Astrocyte (in vitro differentiated cells and primary cell): Measurements from ENCODE around the gene TMC4. TPM values are rescaled to one million over a fixed set of nuclear protein-coding genes. Genes with fewer than 3 reads are reported as not detected.

ENCODE experiments used
- DNase-seq: peaks from one replicate; pipeline ENCODE4 v3.0.0-alpha.2; 2010; ENCODE audit warnings: low read depth
- FAIRE-seq: peaks from 2 replicates; lab custom pipeline; 2011; peaks lifted over from hg19 to GRCh38; lab: Jason Lieb, UNC
- H2AFZ ChIP-seq: 2 replicates; pipeline ENCODE4 v1.6.0; 2012; ENCODE audit warnings: low read depth, low read length, inconsistent platforms
- H3K27ac ChIP-seq: 2 replicates; pipeline ENCODE4 v1.5.1; 2011; ENCODE audit warnings: low read depth, low read length, inconsistent platforms
- H3K27me3 ChIP-seq: 2 replicates; pipeline ENCODE4 v1.6.0; 2011; ENCODE audit warnings: low read length, inconsistent platforms; ENCODE audit not compliant: insufficient read depth
- H3K36me3 ChIP-seq: 2 replicates; pipeline ENCODE4 v1.5.1; 2011; ENCODE audit warnings: low read length, inconsistent platforms; ENCODE audit not compliant: insufficient read depth
- H3K4me1 ChIP-seq: 2 replicates; pipeline ENCODE4 v1.5.1; 2011; ENCODE audit warnings: low read length, inconsistent platforms; ENCODE audit not compliant: insufficient read depth
- H3K4me2 ChIP-seq: 2 replicates; pipeline ENCODE4 v1.6.0; 2012; ENCODE audit warnings: low read length, inconsistent platforms
- H3K4me3 ChIP-seq: 2 replicates; pipeline ENCODE4 v1.5.1; 2011; ENCODE audit warnings: low read depth, mild to moderate bottlenecking, low read length, inconsistent platforms; ENCODE audit not compliant: insufficient read depth
- H3K79me2 ChIP-seq: 2 replicates; pipeline ENCODE4 v1.6.0; 2012; ENCODE audit warnings: mild to moderate bottlenecking, low read length, inconsistent platforms; ENCODE audit not compliant: insufficient read depth
- H3K9ac ChIP-seq: 2 replicates; pipeline ENCODE4 v1.6.0; 2012; ENCODE audit warnings: mild to moderate bottlenecking, low read length, inconsistent platforms
- H3K9me3 ChIP-seq: 2 replicates; pipeline ENCODE4 v1.5.1; 2012; ENCODE audit warnings: low read depth, mild to moderate bottlenecking, low read length, inconsistent platforms; ENCODE audit not compliant: insufficient read depth
- H4K20me1 ChIP-seq: 2 replicates; pipeline ENCODE4 v1.6.0; 2012; ENCODE audit warnings: low read length, inconsistent platforms; ENCODE audit not compliant: insufficient read depth
- H3K27ac Mint-ChIP-seq: one replicate; pipeline ENCODE4 v1.8.0; 2021; ENCODE audit warnings: mild to moderate bottlenecking, mixed read lengths; ENCODE audit not compliant: unreplicated experiment
- H3K27me3 Mint-ChIP-seq: one replicate; pipeline ENCODE4 v1.8.0; 2021; ENCODE audit warnings: low read depth, mixed read lengths; ENCODE audit not compliant: unreplicated experiment
- H3K36me3 Mint-ChIP-seq: one replicate; pipeline ENCODE4 v1.8.0; 2021; ENCODE audit warnings: low read depth, mixed read lengths; ENCODE audit not compliant: unreplicated experiment
- H3K4me1 Mint-ChIP-seq: one replicate; pipeline ENCODE4 v1.8.0; 2021; ENCODE audit warnings: low read depth, mixed read lengths; ENCODE audit not compliant: unreplicated experiment
- H3K4me3 Mint-ChIP-seq: one replicate; pipeline ENCODE4 v1.8.0; 2021; ENCODE audit warnings: mild to moderate bottlenecking, moderate library complexity, mixed read lengths; ENCODE audit not compliant: unreplicated experiment
- H3K9me3 Mint-ChIP-seq: one replicate; pipeline ENCODE4 v1.8.0; 2021; ENCODE audit warnings: mild to moderate bottlenecking, mixed read lengths; ENCODE audit not compliant: unreplicated experiment
- CTCF ChIP-seq: IDR thresholded peaks from 2 replicates; pipeline ENCODE4 v1.5.1; 2011; ENCODE audit warnings: low read depth, mild to moderate bottlenecking, inconsistent platforms, low read length, moderate library complexity; ENCODE audit not compliant: insufficient read depth
- EZH2 ChIP-seq: IDR thresholded peaks from 2 replicates; pipeline ENCODE4 v1.6.1; 2012; ENCODE audit warnings: mild to moderate bottlenecking, low read length, inconsistent platforms; ENCODE audit not compliant: insufficient read depth
- total RNA-seq: library from RNA; stranded (reverse); gene quantifications from 2 replicates; pipeline ENCODE4 v1.2.1, GENCODE V29; 2021

Gene TMC4
- total RNA-seq, 1 donor from 2014 or later: 1.9 TPM

- DNase-seq (no peak), FAIRE-seq (no peak)
- Mint-ChIP-seq H3K4me3 (peak overlapping the region; percentile 92), H3K4me1 (peaks cover 23% of the 10 kb centered on the region), H3K27ac (peak overlapping the region; percentile 87), H3K9me3 (no peaks in the 10 kb centered on the region), H3K36me3 (peaks cover 15% of the 10 kb centered on the region), H3K27me3 (no peaks in the 10 kb centered on the region)
- H3K4me3 ChIP-seq: peak overlapping the region; percentile 72
- H3K79me2 ChIP-seq: peaks cover 55% of the 10 kb centered on the region
- H4K20me1 ChIP-seq: peaks cover 52% of the 10 kb centered on the region
- no peaks in the 10 kb centered on the region for H3K27me3 ChIP-seq
- H3K27ac ChIP-seq: no peak overlapping the region
- TF ChIP-seq CTCF: no peak
- no peak for TF ChIP-seq EZH2
- H3K36me3 ChIP-seq: peaks cover 14% of the 10 kb centered on the region
- H3K9ac ChIP-seq: peak overlapping the region; percentile 98
- no peak overlapping the region for H2AFZ ChIP-seq
- H3K4me1 ChIP-seq: peaks cover 21% of the 10 kb centered on the region
- H3K9me3 ChIP-seq: no peaks in the 10 kb centered on the region
- H3K4me2 ChIP-seq: peak overlapping the region; percentile 93
Observed at GRCh38 chr19:54138489-54139256, 34.3 kb downstream of the TMC4 start.

- H2AFZ ChIP-seq: peak within 1 kb of the TSS; percentile 67
- peaks cover 8% of the 10 kb centered on the region for H3K36me3 ChIP-seq
- Mint-ChIP-seq H3K9me3 (no peaks in the 10 kb centered on the region), H3K36me3 (peaks cover 15% of the 10 kb centered on the region), H3K27ac (peak within 1 kb of the TSS; percentile 87), H3K27me3 (no peaks in the 10 kb centered on the region), H3K4me3 (peak within 1 kb of the TSS; percentile 92), H3K4me1 (peaks cover 23% of the 10 kb centered on the region)
- H3K9me3 ChIP-seq: no peaks in the 10 kb centered on the region
- peak within 1 kb of the TSS; percentile 92 for H3K27ac ChIP-seq
- no peak for TF ChIP-seq CTCF
- TF ChIP-seq EZH2: no peak
- H3K27me3 ChIP-seq: no peaks in the 10 kb centered on the region
- H3K9ac ChIP-seq: peak within 1 kb of the TSS; percentile 98
- peak within 1 kb of the TSS; percentile 72 for H3K4me3 ChIP-seq
- H4K20me1 ChIP-seq: peaks cover 45% of the 10 kb centered on the region
- no peak for DNase-seq
- peaks cover 54% of the 10 kb centered on the region for H3K79me2 ChIP-seq
- no peak for FAIRE-seq
- peaks cover 21% of the 10 kb centered on the region for H3K4me1 ChIP-seq
- H3K4me2 ChIP-seq: peak within 1 kb of the TSS; percentile 95
Observed at GRCh38 chr19:54137699-54138488, 35.1 kb downstream of the TMC4 start, which contains the start of gene CNOT3. Gene CNOT3, plus strand, starts transcription at chr19:54137762. Its CDS starts 5,217 bp downstream, at chr19:54142979.
